ENCODE data around the gene CSNK1E. TPM values are rescaled to one million over a fixed set of nuclear protein-coding genes. Genes with fewer than 3 reads are reported as not detected.
A peak's percentile ranks its signal among the peaks of the same experiment; 100 is the strongest.

Gene CSNK1E
- total RNA-seq, 2 donors from 2014 or later, result 107 to 156 TPM

GRCh38 chr22:38271927-38272372, 45.3 kb downstream of the CSNK1E start:
- Mint-ChIP-seq H3K4me3 (peak overlapping the region; percentile 90), H3K4me1 (ENCODE audit: low read depth in 2 of 2) (peaks cover 42 to 50% of the 10 kb centered on the region in 2 donors), H3K27ac (peak overlapping the region; percentile 54 to 79), H3K36me3 (no peaks in the 10 kb centered on the region), H3K27me3 (no peaks in the 10 kb centered on the region), H3K9me3 (no peaks in the 10 kb centered on the region)
- ATAC-seq, result no peak
- no peak for DNase-seq (ENCODE audit: low spot score)

- Mint-ChIP-seq H3K4me3 (peak overlapping the region; percentile 50), H3K4me1 (ENCODE audit: low read depth in 2 of 2) (peaks cover 48 to 50% of the 10 kb centered on the region in 2 donors), H3K27ac (peak overlapping the region; percentile 65 to 79), H3K27me3 (no peaks in the 10 kb centered on the region), H3K9me3 (no peaks in the 10 kb centered on the region), H3K36me3 (no peaks in the 10 kb centered on the region)
- DNase-seq (ENCODE audit: low spot score), result no peak
- no peak for ATAC-seq
Measured at GRCh38 chr22:38271101-38271500, 46.1 kb downstream of the CSNK1E start.

GRCh38 chr22:38270091-38270992, 46.9 kb downstream of the CSNK1E start:
- DNase-seq (ENCODE audit: low spot score), result no peak
- ATAC-seq, result no peak
- H3K36me3 Mint-ChIP-seq, result no peaks in the 10 kb centered on the region
- peaks cover 49 to 51% of the 10 kb centered on the region in 2 donors for H3K4me1 Mint-ChIP-seq (ENCODE audit: low read depth in 2 of 2)
- peak overlapping the region; percentile 65 to 79 for H3K27ac Mint-ChIP-seq
- peak overlapping the region; percentile 50 for H3K4me3 Mint-ChIP-seq
- H3K9me3 Mint-ChIP-seq, result no peaks in the 10 kb centered on the region
- H3K27me3 Mint-ChIP-seq, result no peaks in the 10 kb centered on the region

- Mint-ChIP-seq H3K27ac (peak overlapping the region in 1 of 2 donors; percentile 83), H3K4me1 (ENCODE audit: low read depth in 2 of 2) (peaks cover 56 to 57% of the 10 kb centered on the region in 2 donors), H3K4me3 (no peak overlapping the region), H3K36me3 (no peaks in the 10 kb centered on the region), H3K27me3 (no peaks in the 10 kb centered on the region), H3K9me3 (no peaks in the 10 kb centered on the region)
- DNase-seq (ENCODE audit: low spot score) (no peak), ATAC-seq (no peak)
Measured at GRCh38 chr22:38269466-38269865, 47.8 kb downstream of the CSNK1E start.

- peak; percentile 77 for DNase-seq (ENCODE audit: low spot score)
- no peaks in the 10 kb centered on the region for H3K27me3 Mint-ChIP-seq
- H3K4me3 Mint-ChIP-seq, result peak overlapping the region; percentile 66
- no peaks in the 10 kb centered on the region for H3K9me3 Mint-ChIP-seq
- H3K36me3 Mint-ChIP-seq, result no peaks in the 10 kb centered on the region
- peak; percentile 88 to 89 for ATAC-seq
- H3K4me1 Mint-ChIP-seq (ENCODE audit: low read depth in 2 of 2), result peaks cover 54 to 60% of the 10 kb centered on the region in 2 donors
- peak overlapping the region; percentile 75 to 83 for H3K27ac Mint-ChIP-seq
Measured at GRCh38 chr22:38267086-38267485, 50.1 kb downstream of the CSNK1E start.

GRCh38 chr22:38266120-38266519, 51.1 kb downstream of the CSNK1E start:
- no peak for DNase-seq (ENCODE audit: low spot score)
- Mint-ChIP-seq H3K27ac (peak overlapping the region; percentile 75 to 83), H3K4me1 (ENCODE audit: low read depth in 2 of 2) (peaks cover 55 to 61% of the 10 kb centered on the region in 2 donors), H3K4me3 (peak overlapping the region; percentile 66), H3K9me3 (no peaks in the 10 kb centered on the region), H3K27me3 (no peaks in the 10 kb centered on the region), H3K36me3 (no peaks in the 10 kb centered on the region)
- ATAC-seq, result no peak

GRCh38 chr22:38264322-38264843, 52.9 kb downstream of the CSNK1E start:
- no peak overlapping the region for H3K4me3 Mint-ChIP-seq
- ATAC-seq (no peak), DNase-seq (ENCODE audit: low spot score) (no peak)
- H3K27ac Mint-ChIP-seq, result peak overlapping the region in 1 of 2 donors; percentile 29
- no peaks in the 10 kb centered on the region for H3K36me3 Mint-ChIP-seq
- H3K9me3 Mint-ChIP-seq, result no peaks in the 10 kb centered on the region
- H3K4me1 Mint-ChIP-seq (ENCODE audit: low read depth in 2 of 2), result peaks cover 52 to 58% of the 10 kb centered on the region in 2 donors
- no peaks in the 10 kb centered on the region for H3K27me3 Mint-ChIP-seq

GRCh38 chr22:38262051-38262795, 55.0 kb downstream of the CSNK1E start:
- H3K27ac Mint-ChIP-seq, result peak overlapping the region; percentile 26 to 46
- H3K9me3 Mint-ChIP-seq, result no peaks in the 10 kb centered on the region
- peaks cover 47 to 50% of the 10 kb centered on the region in 2 donors for H3K4me1 Mint-ChIP-seq (ENCODE audit: low read depth in 2 of 2)
- no peaks in the 10 kb centered on the region for H3K27me3 Mint-ChIP-seq
- ATAC-seq (peak; percentile 50 to 69), DNase-seq (ENCODE audit: low spot score) (no peak)
- H3K36me3 Mint-ChIP-seq, result no peaks in the 10 kb centered on the region
- no peak overlapping the region for H3K4me3 Mint-ChIP-seq

GRCh38 chr22:38260761-38261681, 56.2 kb downstream of the CSNK1E start:
- ATAC-seq (no peak), DNase-seq (ENCODE audit: low spot score) (no peak)
- Mint-ChIP-seq H3K36me3 (no peaks in the 10 kb centered on the region), H3K4me1 (ENCODE audit: low read depth in 2 of 2) (peaks cover 41 to 43% of the 10 kb centered on the region in 2 donors), H3K9me3 (no peaks in the 10 kb centered on the region), H3K4me3 (peak overlapping the region; percentile 39), H3K27me3 (no peaks in the 10 kb centered on the region), H3K27ac (peak overlapping the region; percentile 63 to 80)

GRCh38 chr22:38259370-38259769, 57.9 kb downstream of the CSNK1E start:
- ATAC-seq (no peak), DNase-seq (ENCODE audit: low spot score) (no peak)
- peak overlapping the region; percentile 43 for H3K4me3 Mint-ChIP-seq
- no peaks in the 10 kb centered on the region for H3K27me3 Mint-ChIP-seq
- no peaks in the 10 kb centered on the region for H3K9me3 Mint-ChIP-seq
- H3K27ac Mint-ChIP-seq, result peak overlapping the region in 1 of 2 donors; percentile 7
- no peaks in the 10 kb centered on the region for H3K36me3 Mint-ChIP-seq
- H3K4me1 Mint-ChIP-seq (ENCODE audit: low read depth in 2 of 2), result peaks cover 39 to 42% of the 10 kb centered on the region in 2 donors

- Mint-ChIP-seq H3K4me1 (ENCODE audit: low read depth in 2 of 2) (peaks cover 39 to 40% of the 10 kb centered on the region in 2 donors), H3K27ac (peak overlapping the region in 1 of 2 donors; percentile 7), H3K4me3 (peak overlapping the region; percentile 43), H3K36me3 (no peaks in the 10 kb centered on the region), H3K27me3 (no peaks in the 10 kb centered on the region), H3K9me3 (no peaks in the 10 kb centered on the region)
- ATAC-seq (no peak), DNase-seq (ENCODE audit: low spot score) (no peak)
Measured at GRCh38 chr22:38258895-38259294, 58.3 kb downstream of the CSNK1E start.

GRCh38 chr22:38257650-38258250, 59.5 kb downstream of the CSNK1E start:
- ATAC-seq, result no peak
- Mint-ChIP-seq H3K4me3 (no peak overlapping the region), H3K9me3 (no peaks in the 10 kb centered on the region), H3K27me3 (no peaks in the 10 kb centered on the region), H3K27ac (no peak overlapping the region), H3K36me3 (no peaks in the 10 kb centered on the region), H3K4me1 (ENCODE audit: low read depth in 2 of 2) (peaks cover 32 to 35% of the 10 kb centered on the region in 2 donors)
- no peak for DNase-seq (ENCODE audit: low spot score)

Data from natural killer cell treated with Interleukin-12 subunit alpha and Interleukin-12 subunit beta and Interleukin-15 and Interleukin-18, amount 100 ng/mL, for 72 hours (primary cell).